ENCODE results near the gene TRIO. TPM values are rescaled to one million over a fixed set of nuclear protein-coding genes. Genes with fewer than 3 reads are reported as not detected.
"Not testable (repeated sequence)": the region's sequence is repeated elsewhere in the genome, so short reads cannot be mapped to it uniquely, and the experiment has no call there.

The TRIO gene
- polyA plus RNA-seq: 8.5 TPM

DNA sequence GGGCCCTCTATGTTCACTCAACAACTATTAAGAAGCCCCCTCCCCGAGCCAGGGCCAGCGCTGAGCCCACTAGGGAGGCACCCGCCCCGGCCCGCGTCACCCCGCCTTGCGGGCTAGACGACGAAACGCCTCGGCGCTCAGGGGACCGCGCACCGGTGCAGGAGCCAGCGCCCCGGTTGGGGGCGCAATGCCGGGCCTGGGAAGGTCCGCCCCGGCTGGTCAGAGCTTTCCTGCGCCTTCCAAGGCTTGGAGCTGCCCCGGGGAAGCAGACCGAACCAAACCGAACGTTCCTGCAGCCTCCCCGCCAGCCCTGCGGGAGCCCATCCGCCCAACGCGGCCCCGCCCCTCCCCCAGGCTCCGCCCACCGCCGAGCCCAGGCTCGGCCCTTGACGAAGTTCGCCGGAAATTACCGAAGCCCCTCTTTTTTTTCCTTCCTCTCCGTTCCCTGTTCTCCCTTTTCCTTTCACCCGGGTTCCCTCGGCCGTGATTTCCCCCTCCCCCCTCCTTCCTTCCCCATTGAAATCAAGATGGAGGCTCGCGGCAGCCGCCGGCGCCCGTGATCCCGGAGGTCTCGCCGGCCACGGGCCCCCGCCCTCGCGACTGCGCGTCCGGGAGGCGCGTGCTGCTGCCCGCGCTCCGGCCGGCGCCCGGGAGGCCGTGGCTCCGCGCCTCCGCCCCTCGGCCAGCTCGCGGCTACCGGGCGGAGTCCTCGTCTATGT, at the start of gene TRIO:
Gene TRIO (plus strand): TSS at position 516 of the 719 bp plus-strand sequence. CDS start 384 bp downstream, outside the sequence.
- Mint-ChIP-seq H3K36me3 (no peaks in the 10 kb centered on the region), H3K4me3 (peak within 1 kb of the TSS; percentile 90 to 95 (median 94)), H3K9me3 (no peaks in the 10 kb centered on the region), H3K27me3 (no peaks in the 10 kb centered on the region), H3K4me1 (peaks cover 22 to 33% (median 25%) of the 10 kb centered on the region in 3 donors), H3K27ac (peak within 1 kb of the TSS; percentile 93 to 97 (median 96))

GRCh38 chr5:14097380-14097779, 45.8 kb upstream of the TRIO start:
- H3K27ac Mint-ChIP-seq, H3K27me3 Mint-ChIP-seq, H3K36me3 Mint-ChIP-seq, H3K4me3 Mint-ChIP-seq, H3K4me1 Mint-ChIP-seq: not testable (repeated sequence)
- peaks cover 0 to 12% (median under 1%) of the 10 kb centered on the region in 3 donors for H3K9me3 Mint-ChIP-seq

- H3K27ac Mint-ChIP-seq: no peak overlapping the region
- H3K36me3 Mint-ChIP-seq: peaks cover 1% of the 10 kb centered on the region
- no peak overlapping the region for H3K4me3 Mint-ChIP-seq
- peaks cover 7% of the 10 kb centered on the region for H3K27me3 Mint-ChIP-seq
- H3K9me3 Mint-ChIP-seq: peaks cover 5 to 16% (median 7%) of the 10 kb centered on the region in 3 donors
- no peaks in the 10 kb centered on the region for H3K4me1 Mint-ChIP-seq
Measured at GRCh38 chr5:14097998-14098471, 45.1 kb upstream of the TRIO start.

GRCh38 chr5:14100281-14100680, 42.9 kb upstream of the TRIO start:
- peaks cover 7% of the 10 kb centered on the region for H3K27me3 Mint-ChIP-seq
- H3K27ac Mint-ChIP-seq: no peak overlapping the region
- no peak overlapping the region for H3K4me3 Mint-ChIP-seq
- H3K36me3 Mint-ChIP-seq: peaks cover 1% of the 10 kb centered on the region
- H3K9me3 Mint-ChIP-seq: peaks cover 5 to 17% (median 12%) of the 10 kb centered on the region in 3 donors
- H3K4me1 Mint-ChIP-seq: no peaks in the 10 kb centered on the region

DNA sequence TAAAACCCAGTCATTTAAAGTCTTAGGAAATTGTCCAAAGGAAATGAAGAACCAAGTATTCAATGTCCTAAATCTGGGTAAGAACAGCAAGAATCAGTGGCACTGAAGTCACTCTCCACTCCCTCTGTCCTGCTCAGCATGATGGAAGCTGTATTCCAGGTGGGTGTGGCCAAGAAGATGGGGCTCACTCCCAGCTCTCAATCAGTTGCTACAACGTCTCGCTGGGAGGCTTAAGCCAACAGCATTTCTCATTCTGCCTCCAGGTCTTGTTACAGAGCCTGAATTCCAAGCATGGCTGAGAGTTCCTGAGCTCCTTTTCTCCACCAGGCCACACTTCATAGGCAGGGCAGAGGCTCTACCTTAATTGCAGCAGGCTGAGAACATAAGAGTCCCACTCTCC, 41.2 kb upstream of the TRIO start:
- Mint-ChIP-seq H3K27ac (no peak overlapping the region), H3K27me3 (peaks cover 4% of the 10 kb centered on the region), H3K36me3 (peaks cover 3% of the 10 kb centered on the region), H3K4me3 (no peak overlapping the region), H3K4me1 (peaks cover 4 to 11% (median 5%) of the 10 kb centered on the region in 3 donors), H3K9me3 (peaks cover 5 to 14% (median 12%) of the 10 kb centered on the region in 3 donors)

GRCh38 chr5:14102666-14103065, 40.5 kb upstream of the TRIO start:
- no peak overlapping the region for H3K4me3 Mint-ChIP-seq
- peaks cover 7% of the 10 kb centered on the region for H3K27me3 Mint-ChIP-seq
- H3K9me3 Mint-ChIP-seq: peaks cover 5 to 12% (median 11%) of the 10 kb centered on the region in 3 donors
- H3K4me1 Mint-ChIP-seq: peaks cover 7 to 15% (median 10%) of the 10 kb centered on the region in 3 donors
- H3K27ac Mint-ChIP-seq: no peak overlapping the region
- H3K36me3 Mint-ChIP-seq: peaks cover 3% of the 10 kb centered on the region

DNA sequence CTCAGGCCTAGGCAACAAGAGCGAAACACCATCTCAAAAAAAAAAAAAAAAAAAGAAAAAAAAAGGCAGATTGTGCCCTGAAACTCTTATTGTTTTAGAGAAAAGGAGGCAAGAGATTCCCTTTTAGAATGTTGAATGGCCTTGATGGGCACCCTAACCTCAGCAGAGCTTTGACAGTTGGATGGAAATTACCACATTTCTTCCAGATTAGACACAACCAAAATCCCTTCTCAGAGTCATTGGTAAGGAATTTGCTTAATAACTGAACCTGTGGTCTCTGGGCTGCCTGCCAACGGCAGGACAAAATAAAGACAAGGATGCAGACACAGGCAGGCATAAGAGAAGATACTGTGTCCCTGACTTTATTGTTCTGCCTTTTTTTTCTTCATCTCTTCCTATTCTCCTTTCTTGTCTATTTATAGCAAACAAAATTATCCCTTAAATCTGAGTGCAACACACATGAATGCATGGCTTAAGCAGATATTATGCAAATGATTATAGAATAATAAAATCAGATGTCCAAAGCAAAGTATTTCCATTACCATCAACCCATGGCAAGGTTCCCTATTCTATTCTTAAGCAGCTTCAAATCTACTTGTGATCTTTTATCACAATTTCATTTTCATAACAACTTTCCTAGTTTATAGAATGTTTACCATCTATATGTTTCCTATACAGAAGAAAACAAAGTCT, 37.3 kb upstream of the TRIO start:
- H3K27me3 Mint-ChIP-seq: peaks cover 11% of the 10 kb centered on the region
- peaks cover 5 to 12% (median 8%) of the 10 kb centered on the region in 3 donors for H3K9me3 Mint-ChIP-seq
- H3K27ac Mint-ChIP-seq: no peak overlapping the region
- peaks cover 21 to 29% (median 22%) of the 10 kb centered on the region in 3 donors for H3K4me1 Mint-ChIP-seq
- no peak overlapping the region for H3K4me3 Mint-ChIP-seq
- peaks cover 3% of the 10 kb centered on the region for H3K36me3 Mint-ChIP-seq

DNA sequence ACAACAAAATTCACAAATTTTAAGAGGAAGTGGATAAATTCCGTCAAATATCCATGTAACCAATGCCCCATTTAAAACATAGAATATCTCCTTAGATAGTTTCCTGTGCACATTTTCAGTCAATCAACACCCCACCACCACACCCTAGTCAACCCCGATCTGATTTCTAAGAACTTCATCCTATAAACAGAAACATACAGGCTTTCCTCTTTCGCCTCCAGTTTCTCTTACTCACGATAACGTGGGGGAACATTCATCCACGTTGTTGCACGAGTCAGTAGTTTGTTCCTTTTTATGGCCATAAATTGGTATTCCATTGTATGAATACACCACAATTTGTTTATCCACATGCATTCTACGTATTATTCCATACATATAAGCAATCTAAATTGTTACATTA, 35.6 kb upstream of the TRIO start:
- peaks cover 3% of the 10 kb centered on the region for H3K36me3 Mint-ChIP-seq
- H3K27ac Mint-ChIP-seq: no peak overlapping the region
- H3K9me3 Mint-ChIP-seq: peaks cover 4 to 10% (median 5%) of the 10 kb centered on the region in 3 donors
- H3K4me3 Mint-ChIP-seq: peak overlapping the region in 1 of 4 donors; percentile 95
- H3K4me1 Mint-ChIP-seq: peaks cover 21 to 29% (median 22%) of the 10 kb centered on the region in 3 donors
- H3K27me3 Mint-ChIP-seq: peaks cover 11% of the 10 kb centered on the region

GRCh38 chr5:14108170-14108996, 34.8 kb upstream of the TRIO start:
- Mint-ChIP-seq H3K9me3 (peaks cover 0 to 2% (median 0%) of the 10 kb centered on the region in 3 donors), H3K27me3 (peaks cover 7% of the 10 kb centered on the region), H3K4me1 (peaks cover 21 to 29% (median 22%) of the 10 kb centered on the region in 3 donors), H3K36me3 (peaks cover 1% of the 10 kb centered on the region), H3K27ac (peak overlapping the region in 1 of 3 donors; percentile 33), H3K4me3 (peak overlapping the region; percentile 43 to 95 (median 88))

GRCh38 chr5:14109041-14109747, 33.9 kb upstream of the TRIO start:
- Mint-ChIP-seq H3K4me3 (peak overlapping the region in 2 of 4 donors; percentile 38 to 91), H3K27me3 (peaks cover 7% of the 10 kb centered on the region), H3K4me1 (peaks cover 21 to 29% (median 22%) of the 10 kb centered on the region in 3 donors), H3K9me3 (no peaks in the 10 kb centered on the region), H3K27ac (no peak overlapping the region), H3K36me3 (peaks cover 1% of the 10 kb centered on the region)

DNA sequence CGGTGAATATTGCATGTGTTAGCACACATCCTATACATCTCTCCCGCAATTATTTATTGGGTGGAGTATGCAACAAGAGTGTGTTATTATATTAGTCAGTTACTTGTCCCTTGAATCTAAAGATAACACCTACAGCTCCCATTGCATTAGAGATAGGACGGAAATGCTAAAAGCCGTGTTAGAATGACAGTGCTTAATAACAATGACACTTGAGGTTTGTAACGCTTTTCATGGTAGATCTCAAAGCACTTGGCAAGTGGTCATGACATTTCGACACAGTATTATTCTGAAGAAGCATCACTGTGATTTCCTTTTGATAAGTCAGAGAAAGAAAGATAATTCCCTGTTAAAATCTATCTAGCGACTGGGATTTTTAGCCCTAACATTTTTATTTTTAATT, 33.4 kb upstream of the TRIO start:
- Mint-ChIP-seq H3K4me3 (no peak overlapping the region), H3K4me1 (peaks cover 21 to 29% (median 22%) of the 10 kb centered on the region in 3 donors), H3K27ac (no peak overlapping the region), H3K36me3 (peaks cover 1% of the 10 kb centered on the region), H3K27me3 (peaks cover 7% of the 10 kb centered on the region), H3K9me3 (no peaks in the 10 kb centered on the region)

DNA sequence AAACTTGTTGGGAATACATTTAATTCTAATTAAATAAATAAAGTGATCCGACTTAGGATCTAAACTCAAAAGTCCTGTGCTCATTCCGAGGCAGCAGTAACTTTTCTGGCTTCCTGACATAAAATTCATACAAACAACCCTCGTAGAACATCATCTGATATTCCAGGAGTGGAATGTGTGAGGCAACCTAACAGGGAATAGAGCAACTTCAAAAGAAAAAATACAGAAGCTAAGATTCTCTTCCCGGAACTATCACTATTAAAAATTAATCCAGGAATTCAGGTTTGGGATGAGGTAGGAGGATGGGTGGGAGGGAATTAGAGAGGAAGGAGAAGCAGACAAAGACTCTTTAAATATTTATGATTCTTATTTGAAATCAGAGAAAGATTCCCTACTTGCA, 32.9 kb upstream of the TRIO start:
- Mint-ChIP-seq H3K9me3 (no peaks in the 10 kb centered on the region), H3K27ac (no peak overlapping the region), H3K4me3 (no peak overlapping the region), H3K4me1 (peaks cover 21 to 29% (median 22%) of the 10 kb centered on the region in 3 donors), H3K36me3 (peaks cover 1% of the 10 kb centered on the region), H3K27me3 (peaks cover 8% of the 10 kb centered on the region)

GRCh38 chr5:14110680-14111079, 32.5 kb upstream of the TRIO start:
- H3K9me3 Mint-ChIP-seq: no peaks in the 10 kb centered on the region
- peaks cover 21 to 29% (median 22%) of the 10 kb centered on the region in 3 donors for H3K4me1 Mint-ChIP-seq
- H3K27me3 Mint-ChIP-seq: peaks cover 9% of the 10 kb centered on the region
- no peak overlapping the region for H3K4me3 Mint-ChIP-seq
- peaks cover 1% of the 10 kb centered on the region for H3K36me3 Mint-ChIP-seq
- no peak overlapping the region for H3K27ac Mint-ChIP-seq

- no peak overlapping the region for H3K4me3 Mint-ChIP-seq
- H3K9me3 Mint-ChIP-seq: no peaks in the 10 kb centered on the region
- H3K27me3 Mint-ChIP-seq: peaks cover 13% of the 10 kb centered on the region
- no peaks in the 10 kb centered on the region for H3K36me3 Mint-ChIP-seq
- H3K27ac Mint-ChIP-seq: no peak overlapping the region
- peaks cover 10 to 11% (median 10%) of the 10 kb centered on the region in 3 donors for H3K4me1 Mint-ChIP-seq
Measured at GRCh38 chr5:14112998-14113652, 30.0 kb upstream of the TRIO start.

All from IgD-negative memory B cell (primary cell).